SK-N-SH treated with all-trans-retinoic acid at 6 μM for 48 hours (cell line): ENCODE data around the gene PGP.

Source experiments
- ATAC-seq: fragments of 200-7000 bp; cut with Tn5 transposase; 3 replicates; pipeline ENCODE4 v1.9.1; 2020; ENCODE audit warnings: mild to moderate bottlenecking, moderate library complexity
- BACH2 ChIP-seq: fragments of 250-450 bp; sonication (Bioruptor Pico); IDR thresholded peaks from 2 replicates; pipeline ENCODE4 v1.9.0; 2021; ENCODE audit warnings: mild to moderate bottlenecking, borderline replicate concordance
- CREB5 ChIP-seq: fragments of 250-450 bp; sonication (Bioruptor Pico); IDR thresholded peaks from 2 replicates; pipeline ENCODE4 v1.5.1; 2020; ENCODE audit warnings: low read depth, mild to moderate bottlenecking, moderate library complexity
- CSDC2 ChIP-seq: fragments of 250-450 bp; sonication (Bioruptor Pico); IDR thresholded peaks from 2 replicates; pipeline ENCODE4 v1.5.0; 2020; ENCODE audit warnings: mild to moderate bottlenecking, moderate library complexity
- CSRNP3 ChIP-seq: fragments of 250-450 bp; sonication (Bioruptor Pico); IDR thresholded peaks from 2 replicates; pipeline ENCODE4 v1.5.1; 2021; ENCODE audit warnings: mild to moderate bottlenecking, moderate library complexity
- ESRRG ChIP-seq: fragments of 250-450 bp; sonication (Bioruptor Pico); IDR thresholded peaks from 2 replicates; pipeline ENCODE4 v1.6.1; 2021; ENCODE audit warnings: mild to moderate bottlenecking
- GLIS3 ChIP-seq: fragments of 250-450 bp; sonication (Bioruptor Pico); IDR thresholded peaks from 2 replicates; pipeline ENCODE4 v1.5.0; 2020; ENCODE audit warnings: mild to moderate bottlenecking, moderate library complexity
- ISL1 ChIP-seq: fragments of 250-450 bp; sonication (Bioruptor Pico); IDR thresholded peaks from 2 replicates; pipeline ENCODE4 v2.1.2; 2022; ENCODE audit warnings: mild to moderate bottlenecking, moderate library complexity
- OSR1 ChIP-seq: fragments of 250-450 bp; sonication (Bioruptor Pico); IDR thresholded peaks from 2 replicates; pipeline ENCODE4 v1.8.0; 2022; ENCODE audit warnings: moderate library complexity, mild to moderate bottlenecking, inconsistent platforms
- PATZ1 ChIP-seq: fragments of 250-450 bp; sonication (Bioruptor Pico); IDR thresholded peaks from 2 replicates; pipeline ENCODE4 v1.8.0; 2020; ENCODE audit warnings: mild to moderate bottlenecking, moderate library complexity, borderline replicate concordance
- POU6F1 ChIP-seq: fragments of 250-450 bp; sonication (Bioruptor Pico); IDR thresholded peaks from 2 replicates; pipeline ENCODE4 v1.8.0; 2021; ENCODE audit warnings: low read depth, mild to moderate bottlenecking, moderate library complexity, borderline replicate concordance
- PPARA ChIP-seq: fragments of 250-450 bp; sonication (Bioruptor Pico); IDR thresholded peaks from 2 replicates; pipeline ENCODE4 v1.5.0; 2020; ENCODE audit warnings: mild to moderate bottlenecking, borderline replicate concordance
- RARB ChIP-seq: fragments of 250-450 bp; sonication (Bioruptor Pico); IDR thresholded peaks from 2 replicates; pipeline ENCODE4 v1.8.0; 2021; ENCODE audit warnings: mild to moderate bottlenecking, moderate library complexity
- SNAI2 ChIP-seq: fragments of 250-450 bp; sonication (Bioruptor Pico); IDR thresholded peaks from 2 replicates; pipeline ENCODE4 v1.5.0; 2020; ENCODE audit warnings: mild to moderate bottlenecking, moderate library complexity
- TCF4 ChIP-seq: fragments of 250-450 bp; sonication (Bioruptor Pico); IDR thresholded peaks from 2 replicates; pipeline ENCODE4 v1.8.0; 2021; ENCODE audit warnings: mild to moderate bottlenecking, moderate library complexity, borderline replicate concordance
- TSHZ2 ChIP-seq: fragments of 250-450 bp; sonication (Bioruptor Pico); IDR thresholded peaks from 2 replicates; pipeline ENCODE4 v1.5.0; 2020; ENCODE audit warnings: mild to moderate bottlenecking, moderate library complexity
- ZC3H10 ChIP-seq: fragments of 250-450 bp; sonication (Bioruptor Pico); IDR thresholded peaks from 2 replicates; pipeline ENCODE4 v1.5.1; 2021; ENCODE audit warnings: mild to moderate bottlenecking, moderate library complexity
- ZFP3 ChIP-seq: fragments of 250-450 bp; sonication (Bioruptor Pico); IDR thresholded peaks from 2 replicates; pipeline ENCODE4 v1.5.0; 2020; ENCODE audit warnings: mild to moderate bottlenecking, moderate library complexity
- ZFP30 ChIP-seq: fragments of 450-650 bp; formaldehyde crosslinking; IDR thresholded peaks from 2 replicates; pipeline ENCODE4 v1.5.0; 2022; ENCODE audit warnings: mild to moderate bottlenecking, moderate library complexity
- ZNF70 ChIP-seq: fragments of 450-650 bp; formaldehyde crosslinking; IDR thresholded peaks from 2 replicates; pipeline ENCODE4 v1.5.0; 2020; ENCODE audit warnings: mild to moderate bottlenecking, moderate library complexity

Gene PGP

GRCh38 chr16:2176047-2176446, 38.6 kb downstream of the PGP start:
- no peak for TF ChIP-seq ISL1 (CRISPR knock-in tag)
- TF ChIP-seq CSDC2 (CRISPR knock-in tag): no peak
- no peak for TF ChIP-seq OSR1 (CRISPR knock-in tag)
- no peak for TF ChIP-seq SNAI2 (CRISPR knock-in tag)
- no peak for TF ChIP-seq PATZ1 (CRISPR knock-in tag)
- no peak for TF ChIP-seq BACH2 (CRISPR knock-in tag)
- TF ChIP-seq CREB5 (CRISPR knock-in tag): no peak
- TF ChIP-seq ZNF70 (CRISPR knock-in tag): no peak
- no peak for TF ChIP-seq CSRNP3 (CRISPR knock-in tag)
- TF ChIP-seq RARB: no peak
- TF ChIP-seq POU6F1: no peak
- TF ChIP-seq PPARA: no peak
- TF ChIP-seq TCF4: no peak
- no peak for ATAC-seq

GRCh38 chr16:2175454-2175853, 39.2 kb downstream of the PGP start:
- no peak for TF ChIP-seq ZFP30 (CRISPR knock-in tag)
- TF ChIP-seq ESRRG (CRISPR knock-in tag): no peak
- TF ChIP-seq CREB5 (CRISPR knock-in tag): no peak
- TF ChIP-seq TSHZ2 (CRISPR knock-in tag): no peak
- no peak for TF ChIP-seq ISL1 (CRISPR knock-in tag)
- TF ChIP-seq ZNF70 (CRISPR knock-in tag): no peak
- no peak for TF ChIP-seq TCF4
- TF ChIP-seq OSR1 (CRISPR knock-in tag): no peak
- no peak for TF ChIP-seq PATZ1 (CRISPR knock-in tag)
- no peak for TF ChIP-seq PPARA
- TF ChIP-seq RARB: no peak
- no peak for TF ChIP-seq BACH2 (CRISPR knock-in tag)
- TF ChIP-seq ZFP3: no peak
- TF ChIP-seq CSDC2 (CRISPR knock-in tag): no peak
- TF ChIP-seq CSRNP3 (CRISPR knock-in tag): no peak
- no peak for TF ChIP-seq ZC3H10 (CRISPR knock-in tag)
- no peak for TF ChIP-seq POU6F1
- TF ChIP-seq GLIS3 (CRISPR knock-in tag): no peak
- ATAC-seq: no peak
